ENCODE data around the gene BANP.
"Not testable (repeated sequence)": the region's sequence is repeated elsewhere in the genome, so short reads cannot be mapped to it uniquely, and the experiment has no call there.

BANP gene

DNA sequence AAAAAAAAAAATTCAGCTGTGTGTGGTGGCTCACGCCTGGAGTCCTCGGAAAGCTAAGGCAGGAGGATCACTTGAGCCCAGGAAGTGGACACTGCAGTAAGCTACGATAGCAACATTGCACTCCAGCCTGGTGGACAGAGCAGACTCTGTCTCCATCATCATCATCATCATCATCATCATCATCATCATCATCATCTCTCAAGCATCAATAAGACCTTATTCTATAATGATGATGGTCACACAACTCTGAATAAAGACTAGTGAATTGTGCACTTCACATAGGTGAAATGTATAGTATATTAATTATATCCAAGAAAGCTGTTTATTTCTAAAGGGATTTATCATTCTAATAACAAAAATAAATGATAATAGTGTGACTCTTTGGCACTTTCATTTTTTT lies 143.7 kb downstream of the BANP start:
- H3K79me2 ChIP-seq (ENCODE audit: insufficient read depth, low read length); H3K4me2 ChIP-seq (ENCODE audit: low read length); H3K4me3 ChIP-seq (ENCODE audit: low read depth, low read length, poor library complexity, severe bottlenecking); H4K20me1 ChIP-seq (ENCODE audit: insufficient read depth, low read length); H3K36me3 ChIP-seq (ENCODE audit: insufficient read depth, low read length); H3K9me2 ChIP-seq (ENCODE audit: low read depth, low read length); H2AFZ ChIP-seq (ENCODE audit: low read length); H3K9ac ChIP-seq (ENCODE audit: low read length); H3K27ac ChIP-seq (ENCODE audit: low read depth, low read length, poor library complexity, severe bottlenecking); H3K4me1 ChIP-seq (ENCODE audit: insufficient read depth, low read length, severe bottlenecking); H3K9me3 ChIP-seq (ENCODE audit: low read length); H3F3A ChIP-seq (ENCODE audit: insufficient read depth, low read length); H3K27me3 ChIP-seq (ENCODE audit: insufficient read depth, low read length): not testable (repeated sequence)

DNA sequence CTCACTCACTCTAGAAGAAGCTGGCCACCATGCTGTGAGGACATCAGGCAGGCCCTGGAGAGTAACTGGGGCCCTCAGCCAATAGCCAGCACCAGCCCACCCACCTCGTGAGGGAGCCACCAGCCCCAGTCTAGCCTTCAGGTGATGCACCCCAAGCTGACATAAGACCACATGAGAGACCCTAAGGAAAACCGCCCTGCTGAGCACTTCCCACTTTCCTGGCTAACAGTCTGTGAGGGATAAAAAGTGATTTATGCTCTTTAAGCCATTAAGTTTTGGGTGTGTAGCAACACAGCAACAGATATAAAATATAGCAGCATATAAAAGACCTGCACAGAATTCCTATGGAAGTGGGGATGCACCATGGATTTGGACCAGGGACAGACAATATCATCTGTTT lies 145.4 kb downstream of the BANP start:
- not testable (repeated sequence) for H3K36me3 ChIP-seq (ENCODE audit: insufficient read depth, low read length); H2AFZ ChIP-seq (ENCODE audit: low read length); H3K9me3 ChIP-seq (ENCODE audit: low read length)

DNA sequence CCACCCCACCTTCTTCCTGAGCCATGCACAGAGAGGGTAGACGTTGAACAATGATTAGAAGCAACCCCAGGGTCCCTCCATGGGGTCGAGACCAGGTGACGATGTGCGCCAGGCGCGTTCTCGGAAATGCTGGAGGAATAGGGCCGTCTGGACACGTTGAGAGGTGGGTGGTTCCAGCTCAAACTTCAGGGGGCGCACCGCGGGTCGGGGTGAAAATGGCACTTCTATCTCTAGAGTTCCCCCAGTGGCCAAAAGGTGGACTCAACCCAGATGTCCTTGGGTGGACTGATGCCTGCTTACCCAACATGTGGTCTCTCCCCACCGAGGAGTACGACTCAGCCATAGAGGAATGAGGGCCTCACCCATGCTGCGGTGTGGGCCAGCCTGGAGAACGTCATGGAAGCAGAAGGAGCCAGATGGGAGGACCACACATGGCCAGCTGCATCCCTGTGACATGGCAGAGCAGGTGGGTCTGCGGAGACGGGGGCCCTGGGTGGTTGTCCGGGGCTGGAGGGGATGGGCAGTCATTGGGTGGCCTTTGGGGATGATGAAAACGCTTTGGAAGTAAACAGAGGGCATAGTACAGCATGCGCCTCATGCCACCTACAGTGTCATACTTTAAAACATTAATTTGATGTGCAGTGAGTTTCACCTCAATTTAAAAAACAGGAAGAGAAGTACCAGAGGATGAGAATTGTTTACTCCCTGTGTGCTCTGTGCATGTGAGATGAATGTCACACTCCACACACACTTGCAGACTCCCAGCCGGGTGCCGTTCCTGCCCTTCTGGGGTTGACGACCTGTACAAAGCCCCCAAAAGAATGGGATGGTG lies 147.7 kb downstream of the BANP start:
- H3K9me3 ChIP-seq (ENCODE audit: low read length); H3K4me1 ChIP-seq (ENCODE audit: insufficient read depth, low read length, severe bottlenecking); H3K27ac ChIP-seq (ENCODE audit: low read depth, low read length, poor library complexity, severe bottlenecking); H3K9ac ChIP-seq (ENCODE audit: low read length); H3K4me3 ChIP-seq (ENCODE audit: low read depth, low read length, poor library complexity, severe bottlenecking); H2AFZ ChIP-seq (ENCODE audit: low read length); H3K79me2 ChIP-seq (ENCODE audit: insufficient read depth, low read length); H4K20me1 ChIP-seq (ENCODE audit: insufficient read depth, low read length); H3K27me3 ChIP-seq (ENCODE audit: insufficient read depth, low read length); H3K4me2 ChIP-seq (ENCODE audit: low read length); H3K36me3 ChIP-seq (ENCODE audit: insufficient read depth, low read length); H3F3A ChIP-seq (ENCODE audit: insufficient read depth, low read length); H3K9me2 ChIP-seq (ENCODE audit: low read depth, low read length): not testable (repeated sequence)

More for the DNA sequence above, 145.4 kb downstream of the BANP start:
- not testable (repeated sequence) for H3K27ac ChIP-seq (ENCODE audit: low read depth, low read length, poor library complexity, severe bottlenecking); H3K9ac ChIP-seq (ENCODE audit: low read length); H3K4me2 ChIP-seq (ENCODE audit: low read length); H3K79me2 ChIP-seq (ENCODE audit: insufficient read depth, low read length); H3K27me3 ChIP-seq (ENCODE audit: insufficient read depth, low read length); H4K20me1 ChIP-seq (ENCODE audit: insufficient read depth, low read length); H3K4me1 ChIP-seq (ENCODE audit: insufficient read depth, low read length, severe bottlenecking); H3K4me3 ChIP-seq (ENCODE audit: low read depth, low read length, poor library complexity, severe bottlenecking); H3K9me2 ChIP-seq (ENCODE audit: low read depth, low read length); H3F3A ChIP-seq (ENCODE audit: insufficient read depth, low read length)

DNA sequence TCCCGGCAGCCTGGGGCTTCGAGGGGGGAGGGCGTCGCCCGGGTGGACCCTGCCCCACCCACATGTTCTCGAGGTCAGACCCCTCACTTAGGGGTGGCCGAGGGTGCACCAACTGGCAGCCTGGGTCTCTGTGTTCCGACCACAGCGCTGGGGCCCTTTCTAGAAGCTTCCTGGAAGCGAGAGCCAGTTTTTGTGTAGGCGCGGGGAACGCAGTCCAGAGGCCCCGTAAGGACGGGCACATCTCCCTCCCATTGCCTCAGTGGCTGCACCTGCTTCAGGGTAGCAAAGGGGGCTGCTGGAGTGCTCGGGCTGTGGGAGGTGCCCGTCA lies 148.3 kb downstream of the BANP start:
- Histone ChIP-seq H3K4me1 (ENCODE audit: insufficient read depth, low read length, severe bottlenecking) (no peaks in the 10 kb centered on the region), H3K79me2 (ENCODE audit: insufficient read depth, low read length) (no peaks in the 10 kb centered on the region), H3K4me2 (ENCODE audit: low read length) (no peak overlapping the region), H3K36me3 (ENCODE audit: insufficient read depth, low read length) (no peaks in the 10 kb centered on the region), H3K4me3 (ENCODE audit: low read depth, low read length, poor library complexity, severe bottlenecking) (no peak overlapping the region), H3K9me2 (ENCODE audit: low read depth, low read length) (no peaks in the 10 kb centered on the region), H4K20me1 (ENCODE audit: insufficient read depth, low read length) (no peaks in the 10 kb centered on the region), H3F3A (ENCODE audit: insufficient read depth, low read length) (no peaks in the 10 kb centered on the region), H3K27ac (ENCODE audit: low read depth, low read length, poor library complexity, severe bottlenecking) (no peak overlapping the region), H2AFZ (ENCODE audit: low read length) (no peak overlapping the region), H3K9ac (ENCODE audit: low read length) (no peak overlapping the region), H3K9me3 (ENCODE audit: low read length) (no peaks in the 10 kb centered on the region), H3K27me3 (ENCODE audit: insufficient read depth, low read length) (no peaks in the 10 kb centered on the region; the same call in 1 of the 2 replicates)
- no peak for TF ChIP-seq EZH2 (IDR thresholded peaks at IDR 0.05; ENCODE audit: borderline replicate concordance, low read length)
- TF ChIP-seq, protein P1, sequence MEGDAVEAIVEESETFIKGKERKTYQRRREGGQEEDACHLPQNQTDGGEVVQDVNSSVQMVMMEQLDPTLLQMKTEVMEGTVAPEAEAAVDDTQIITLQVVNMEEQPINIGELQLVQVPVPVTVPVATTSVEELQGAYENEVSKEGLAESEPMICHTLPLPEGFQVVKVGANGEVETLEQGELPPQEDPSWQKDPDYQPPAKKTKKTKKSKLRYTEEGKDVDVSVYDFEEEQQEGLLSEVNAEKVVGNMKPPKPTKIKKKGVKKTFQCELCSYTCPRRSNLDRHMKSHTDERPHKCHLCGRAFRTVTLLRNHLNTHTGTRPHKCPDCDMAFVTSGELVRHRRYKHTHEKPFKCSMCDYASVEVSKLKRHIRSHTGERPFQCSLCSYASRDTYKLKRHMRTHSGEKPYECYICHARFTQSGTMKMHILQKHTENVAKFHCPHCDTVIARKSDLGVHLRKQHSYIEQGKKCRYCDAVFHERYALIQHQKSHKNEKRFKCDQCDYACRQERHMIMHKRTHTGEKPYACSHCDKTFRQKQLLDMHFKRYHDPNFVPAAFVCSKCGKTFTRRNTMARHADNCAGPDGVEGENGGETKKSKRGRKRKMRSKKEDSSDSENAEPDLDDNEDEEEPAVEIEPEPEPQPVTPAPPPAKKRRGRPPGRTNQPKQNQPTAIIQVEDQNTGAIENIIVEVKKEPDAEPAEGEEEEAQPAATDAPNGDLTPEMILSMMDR (IDR thresholded peaks at IDR 0.05; ENCODE audit: low read length): no peak

DNA sequence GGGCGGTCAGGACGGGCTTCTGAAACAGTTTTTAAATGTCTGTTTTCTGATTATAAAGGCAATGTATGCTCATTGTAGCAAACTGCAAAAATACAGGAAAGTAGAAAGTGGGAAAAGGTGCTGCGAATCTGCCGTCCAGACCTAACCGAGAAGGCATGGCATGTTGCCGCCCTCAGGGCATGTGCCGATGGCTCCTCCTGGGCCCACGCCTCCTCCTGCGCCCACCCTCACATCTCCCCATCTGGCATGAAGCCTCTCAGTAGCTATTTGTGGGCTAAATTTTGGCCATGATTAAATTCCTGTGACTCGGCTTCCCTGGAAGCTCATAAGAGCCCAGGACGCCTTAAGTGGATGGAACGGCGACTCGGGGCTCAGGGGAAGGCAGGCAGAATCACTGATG lies 148.7 kb downstream of the BANP start:
- H3K4me2 ChIP-seq (ENCODE audit: low read length); H2AFZ ChIP-seq (ENCODE audit: low read length); H3K9ac ChIP-seq (ENCODE audit: low read length); H3K27me3 ChIP-seq (ENCODE audit: insufficient read depth, low read length); H3K79me2 ChIP-seq (ENCODE audit: insufficient read depth, low read length); H3K4me3 ChIP-seq (ENCODE audit: low read depth, low read length, poor library complexity, severe bottlenecking); H3F3A ChIP-seq (ENCODE audit: insufficient read depth, low read length); H3K9me2 ChIP-seq (ENCODE audit: low read depth, low read length); H3K27ac ChIP-seq (ENCODE audit: low read depth, low read length, poor library complexity, severe bottlenecking); H4K20me1 ChIP-seq (ENCODE audit: insufficient read depth, low read length); H3K36me3 ChIP-seq (ENCODE audit: insufficient read depth, low read length); H3K9me3 ChIP-seq (ENCODE audit: low read length); H3K4me1 ChIP-seq (ENCODE audit: insufficient read depth, low read length, severe bottlenecking): not testable (repeated sequence)

DNA sequence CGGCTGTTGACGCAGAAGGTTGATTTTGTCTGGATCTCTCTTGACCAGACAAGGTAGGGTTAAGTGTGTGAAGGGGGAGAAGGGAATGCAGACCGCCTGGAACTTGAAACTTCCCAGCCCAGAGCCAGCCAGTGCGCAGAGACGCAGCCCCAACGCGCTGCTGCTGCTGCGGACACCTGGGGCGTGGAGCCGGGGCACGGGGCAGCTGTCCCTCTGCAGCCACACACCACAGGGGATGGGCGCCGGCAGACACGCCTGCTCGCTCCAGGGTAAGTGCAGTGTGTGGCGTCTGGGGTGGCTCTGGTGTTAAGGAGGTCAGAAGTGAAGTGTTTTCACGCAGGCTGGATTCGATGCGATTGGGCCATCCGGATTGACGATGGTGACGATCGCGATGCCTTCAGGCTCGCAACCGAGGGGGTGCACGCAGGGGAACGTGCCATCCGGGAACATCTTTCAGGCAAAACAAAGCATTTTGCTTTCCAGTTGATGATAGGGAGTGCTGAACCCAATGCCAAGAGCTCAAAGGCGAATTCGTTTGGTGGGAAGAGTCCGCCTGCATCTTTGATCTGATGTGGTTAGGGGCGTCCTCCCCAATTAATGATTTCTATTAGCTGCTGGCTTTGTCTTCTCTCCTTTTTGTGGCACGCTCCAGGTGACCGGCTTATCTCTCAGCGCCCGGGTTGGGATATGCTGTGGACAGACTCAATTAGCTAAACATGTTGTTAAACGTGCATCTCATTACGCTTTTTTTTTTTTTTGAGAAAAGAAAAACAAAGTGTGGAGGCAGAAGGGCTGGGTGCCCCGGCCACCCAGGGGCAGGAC lies 149.8 kb downstream of the BANP start:
- not testable (repeated sequence) for H2AFZ ChIP-seq (ENCODE audit: low read length); H4K20me1 ChIP-seq (ENCODE audit: insufficient read depth, low read length); H3K9me3 ChIP-seq (ENCODE audit: low read length); H3F3A ChIP-seq (ENCODE audit: insufficient read depth, low read length); H3K9ac ChIP-seq (ENCODE audit: low read length); H3K36me3 ChIP-seq (ENCODE audit: insufficient read depth, low read length); H3K27ac ChIP-seq (ENCODE audit: low read depth, low read length, poor library complexity, severe bottlenecking); H3K79me2 ChIP-seq (ENCODE audit: insufficient read depth, low read length); H3K27me3 ChIP-seq (ENCODE audit: insufficient read depth, low read length); H3K4me3 ChIP-seq (ENCODE audit: low read depth, low read length, poor library complexity, severe bottlenecking); H3K4me2 ChIP-seq (ENCODE audit: low read length); H3K4me1 ChIP-seq (ENCODE audit: insufficient read depth, low read length, severe bottlenecking); H3K9me2 ChIP-seq (ENCODE audit: low read depth, low read length)

Measured in OCI-LY1 (cell line).